Right lobe of liver (tissue), 6 donors: ENCODE measurements around the gene TNS3. TPM values are rescaled to one million over a fixed set of nuclear protein-coding genes. Genes with fewer than 3 reads are reported as not detected.

Experiments used
- ATAC-seq, 4 donors: fragments of 200-7000 bp; cut with Tn5 transposase; one replicate each; pipeline ENCODE4 v1.9.1; 2020; ENCODE audit warnings: mild to moderate bottlenecking in 4 of 4, moderate library complexity in 4 of 4
- DNase-seq, 3 donors: peaks; one replicate each; pipeline ENCODE4 v3.0.0-alpha.2; 2020
- H3K27ac ChIP-seq, 3 donors: fragments of 200-600 bp; one replicate each; pipeline ENCODE4 v1.8.0; 2022
- H3K27me3 ChIP-seq, 2 donors: fragments of 200-600 bp; one replicate each; pipeline ENCODE4 v1.8.0; 2022
- H3K36me3 ChIP-seq, 4 donors: fragments of 200-600 bp; sonication (generic) in 1 of 4; one replicate each; pipeline versions ENCODE4 v1.5.1 to v1.8.0; 2017 to 2022; ENCODE audit warnings: control low read depth in 1 of 4
- H3K4me1 ChIP-seq, 4 donors: fragments of 200-600 bp; sonication (generic) in 1 of 4; one replicate each; pipeline versions ENCODE4 v1.5.1 to v1.8.0; 2017 to 2022; ENCODE audit warnings: control low read depth in 1 of 4
- H3K4me3 ChIP-seq, 3 donors: fragments of 200-600 bp; one replicate each; pipeline ENCODE4 v1.8.0; 2022
- H3K9me3 ChIP-seq, 4 donors: fragments of 200-600 bp; sonication (generic) in 1 of 4; one replicate each; pipeline versions ENCODE4 v1.5.1 to v1.8.0; 2017 to 2022; ENCODE audit warnings: control low read depth in 1 of 4
- CTCF ChIP-seq, 4 donors: fragments of 200-600 bp in 3 of 4; fragments of 450-650 bp in 1 of 4; IDR thresholded peaks; one replicate each; pipeline versions ENCODE4 v1.5.1 to v1.8.0; 2016 to 2022; ENCODE audit warnings: antibody characterized with exemption in 4 of 4, mild to moderate bottlenecking in 2 of 4
- POLR2A ChIP-seq: fragments of 450-650 bp; IDR thresholded peaks from one replicate; pipeline ENCODE4 v1.6.1; 2017; ENCODE audit warnings: antibody characterized with exemption, mild to moderate bottlenecking
- WGBS: methylation state at CpG from one replicate; pipeline ENCODE4 v1.1.6; 2018; ENCODE audit warnings: low coverage, low lambda C conversion rate; ENCODE audit not compliant: insufficient coverage; ENCODE audit errors: missing lambda C conversion rate; 5-methylcytosine and 5-hydroxymethylcytosine counted together
- intact Hi-C, 2 donors: fragments of 100-400 bp; cut with DNase I; formaldehyde crosslinking; loops; one replicate each; pipeline versions ENCODE4 v1.11.2 to v1.14.1; 2022
- total RNA-seq, 6 experiments: library from RNA; depleted of rRNA in 2 of 6; stranded (reverse); fragments of >200 nt in 2 of 6; fragmentation: NEBNext Ultra II Directional in 3 of 6; extraction: Animal tissue kit (Norgen Biotek cat#: 25700) in 3 of 6; gene quantifications; one replicate each; pipeline versions ENCODE4 v1.1.0 to v1.2.4, GENCODE V29; 2016 to 2023
- donor health status: DM: no; HTN: yes; CAD: no.
- donor health status: DM: no; HTN: no; CAD: no.
- donor health status: DM: no; HTN: no; CAD: no.
- donor health status: DM: no; HTN: yes; CAD: no.
- donor health status: DM: no; HTN: yes; CAD: no.

The TNS3 gene
- total RNA-seq, 6 experiments from 2014 or later, result 51.2 to 95.0 (median 58.4) TPM

DNA sequence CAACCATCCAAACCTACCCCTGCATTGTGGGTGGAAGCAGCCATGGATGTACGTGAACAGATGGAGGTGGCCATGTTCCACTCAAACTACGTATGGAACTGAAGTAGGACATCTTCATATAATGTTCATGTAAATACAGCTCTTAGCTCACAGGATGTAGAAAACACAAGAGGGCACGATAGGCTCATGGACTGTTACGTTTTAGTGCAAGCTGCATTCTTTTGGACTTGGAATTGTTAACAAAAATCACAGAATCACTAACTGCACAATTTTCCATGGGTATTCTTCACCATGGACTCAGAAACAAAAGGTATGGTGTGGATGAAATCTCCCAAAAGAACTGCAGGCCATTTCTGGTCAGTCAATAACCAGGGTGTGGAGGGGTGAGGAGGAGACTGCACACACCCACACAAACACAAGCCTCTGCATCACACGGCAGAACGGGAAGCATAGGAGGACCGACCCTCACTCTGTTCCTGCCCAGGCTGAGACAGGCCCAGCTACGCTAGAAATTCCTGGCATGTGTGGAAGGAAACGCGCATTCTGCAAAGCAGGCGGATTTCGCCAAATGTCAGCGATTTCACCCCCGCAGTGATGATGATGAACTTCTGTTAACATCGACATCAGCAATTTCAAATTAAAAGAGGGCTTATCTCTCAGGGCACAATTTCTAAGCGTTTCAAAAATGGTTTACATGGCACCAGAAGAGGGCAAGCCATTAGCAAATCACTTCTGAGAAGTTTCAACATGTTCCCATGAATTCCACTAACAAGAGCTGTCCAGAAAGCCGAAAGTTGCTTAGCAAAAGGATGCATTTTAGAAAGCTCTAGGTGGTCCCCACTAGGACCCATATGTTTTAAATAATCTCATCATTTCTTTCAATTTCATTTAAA lies 149.0 kb downstream of the TNS3 start:
- TF ChIP-seq POLR2A (no peak), CTCF (IDR thresholded peaks at IDR 0.05) (no peak)
- peaks cover 0 to 3% (median 2%) of the 10 kb centered on the region in 4 donors for H3K4me1 ChIP-seq
- DNase-seq (no peak), ATAC-seq (peak; percentile 54 to 66 (median 60))
- H3K27me3 ChIP-seq, result no peaks in the 10 kb centered on the region
- H3K36me3 ChIP-seq, result peaks cover 7 to 40% (median 18%) of the 10 kb centered on the region in 4 donors
- WGBS, result 59% methylated on average over 12 of the region's 17 CpGs
- H3K9me3 ChIP-seq, result no peaks in the 10 kb centered on the region
- H3K4me3 ChIP-seq, result no peak overlapping the region
- intact Hi-C loops, result no loop called here
- peak overlapping the region in 2 of 3 donors; percentile 16 to 28 for H3K27ac ChIP-seq

GRCh38 chr7:47430422-47430821 lies 151.5 kb downstream of the TNS3 start:
- DNase-seq (no peak), ATAC-seq (no peak)
- Histone ChIP-seq H3K4me1 (peaks cover 0 to 3% (median 2%) of the 10 kb centered on the region in 4 donors), H3K4me3 (no peak overlapping the region), H3K9me3 (no peaks in the 10 kb centered on the region), H3K27ac (no peak overlapping the region), H3K27me3 (no peaks in the 10 kb centered on the region), H3K36me3 (peaks cover 4 to 57% (median 24%) of the 10 kb centered on the region in 4 donors)
- intact Hi-C loops, result no loop called here
- WGBS, result 78% methylated on average over 5 of the region's 6 CpGs
- TF ChIP-seq CTCF (IDR thresholded peaks at IDR 0.05) (no peak), POLR2A (no peak)

DNA sequence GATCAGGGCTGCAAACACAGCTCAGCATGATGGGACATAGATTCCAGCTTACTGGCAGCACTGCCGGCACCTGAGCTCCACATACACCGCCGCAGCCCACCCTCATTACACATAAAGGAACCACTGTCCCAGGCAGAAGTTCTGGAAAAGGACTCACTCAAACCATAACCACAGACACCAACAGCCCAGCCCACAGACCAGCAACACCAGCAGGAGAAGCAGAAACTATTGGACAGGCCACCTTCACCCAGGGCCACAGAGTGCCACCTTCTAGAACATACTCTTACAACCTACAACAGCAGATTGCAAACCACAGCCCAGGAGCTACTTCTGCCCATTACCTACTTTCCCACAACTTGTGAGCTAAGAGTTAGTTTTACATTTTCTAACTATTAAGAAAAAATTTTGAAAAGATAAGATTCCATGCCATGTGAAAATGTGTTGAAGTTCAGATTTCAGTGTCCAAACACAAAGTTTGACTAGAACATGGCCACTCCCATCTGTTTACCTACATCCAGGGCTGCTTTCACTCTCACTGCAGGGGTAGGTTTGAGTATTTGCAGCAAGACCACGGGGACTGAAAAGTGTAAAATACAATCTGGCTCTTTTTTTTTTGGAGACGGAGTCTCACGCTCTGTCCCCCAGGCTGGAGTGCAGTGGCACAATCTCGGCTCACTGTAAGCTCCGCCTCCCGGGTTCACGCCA lies 153.0 kb downstream of the TNS3 start:
- intact Hi-C loops, result no loop called here
- 74% methylated on average over 7 of the region's 10 CpGs for WGBS
- DNase-seq (no peak), ATAC-seq (peak; percentile 33 to 73 (median 58))
- H3K4me1 ChIP-seq, result peaks cover 0 to 3% (median 2%) of the 10 kb centered on the region in 4 donors
- no peaks in the 10 kb centered on the region for H3K9me3 ChIP-seq
- peak overlapping the region in 1 of 3 donors; percentile 14 for H3K27ac ChIP-seq
- H3K27me3 ChIP-seq, result no peaks in the 10 kb centered on the region
- peaks cover under 1 to 42% (median 16%) of the 10 kb centered on the region in 4 donors for H3K36me3 ChIP-seq
- H3K4me3 ChIP-seq, result no peak overlapping the region
- TF ChIP-seq CTCF (IDR thresholded peaks at IDR 0.05) (no peak), POLR2A (no peak)

DNA sequence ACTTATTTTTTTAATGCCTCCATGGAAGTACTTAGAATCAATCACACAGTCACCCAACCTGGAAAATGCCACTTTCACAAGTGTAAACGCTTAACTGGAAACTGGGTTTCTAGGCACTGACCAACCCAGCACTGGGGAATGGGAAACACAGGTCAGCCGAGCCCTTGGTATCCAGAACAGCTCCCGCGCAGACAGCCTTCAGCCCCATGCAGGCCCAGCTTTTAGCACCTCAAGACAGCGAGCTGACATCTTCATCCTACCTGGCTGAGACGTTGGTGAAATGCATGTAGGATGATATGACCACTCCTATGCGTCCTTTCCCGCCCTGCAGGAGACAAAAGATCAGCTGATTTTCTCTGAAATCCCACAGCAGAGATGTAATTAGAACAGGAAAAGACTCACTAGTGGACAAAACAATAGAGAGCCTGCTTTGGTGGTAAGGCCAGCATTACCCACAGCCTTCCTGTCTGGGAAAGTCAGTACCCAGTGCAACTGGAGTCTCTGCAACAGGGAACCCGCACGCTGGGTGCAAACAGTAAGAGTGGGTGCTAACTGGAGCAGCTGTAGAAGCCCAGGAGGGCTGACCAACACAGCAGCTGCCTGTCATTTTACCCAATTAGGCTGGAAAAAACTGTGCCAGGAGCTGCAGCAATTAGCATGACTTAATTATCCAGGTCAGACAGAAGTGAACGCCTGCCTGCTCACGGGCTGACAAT lies 153.7 kb downstream of the TNS3 start:
- intact Hi-C loops, result no loop called here
- Histone ChIP-seq H3K9me3 (no peaks in the 10 kb centered on the region), H3K4me1 (peaks cover 0 to 3% (median 2%) of the 10 kb centered on the region in 4 donors), H3K27me3 (no peaks in the 10 kb centered on the region), H3K36me3 (peaks cover 0 to 37% (median 14%) of the 10 kb centered on the region in 4 donors), H3K4me3 (no peak overlapping the region), H3K27ac (peak overlapping the region in 1 of 3 donors; percentile 14)
- WGBS, result 57% methylated on average over 6 of the region's 12 CpGs
- peak; percentile 5 to 29 (median 8) for ATAC-seq
- TF ChIP-seq POLR2A, result no peak
- no peak for TF ChIP-seq CTCF (IDR thresholded peaks at IDR 0.05)
- no peak for DNase-seq
